Measurements from ENCODE around the gene PCGF1. TPM values are rescaled to one million over a fixed set of nuclear protein-coding genes. Genes with fewer than 3 reads are reported as not detected.

The PCGF1 gene
- total and polyA plus RNA-seq, 9 of the 15 experiments (the other 6 are each of a cell fraction or from before 2014, with no cell fraction given) = 20.3 to 45.7 (median 29.3) TPM

- in situ Hi-C loops (cut with MboI) (no loop called here), intact Hi-C loops (cut with micrococcal nuclease) (no loop called here)
- no peak overlapping the region for H3K4me3 ChIP-seq
- H3K36me3 ChIP-seq (ENCODE audit: control insufficient read depth, insufficient read depth, low read length) = no peaks in the 10 kb centered on the region
- DNase-seq (ENCODE audit: extremely low read depth in 1 of 4, low spot score in 3 of 4) = no peak
- no peak for ATAC-seq
- TF ChIP-seq ZNF217 (CRISPR knock-in tag; IDR thresholded peaks at IDR 0.05) (no peak), CTCFL (IDR thresholded peaks at IDR 0.05; ENCODE audit: borderline replicate concordance, insufficient read depth, low read depth, low read length, poor library complexity, severe bottlenecking) (no peak), CAMTA2 (CRISPR knock-in tag; conservative IDR thresholded peaks at IDR 0.05) (no peak), MED1 (CRISPR knock-in tag; IDR thresholded peaks at IDR 0.05; ENCODE audit: borderline replicate concordance) (no peak), SAFB (IDR thresholded peaks at IDR 0.05; ENCODE audit: borderline replicate concordance, low read depth, low read length) (no peak), ZNF717 (CRISPR knock-in tag; IDR thresholded peaks at IDR 0.05) (no peak), CBX8 (IDR thresholded peaks at IDR 0.05; ENCODE audit: borderline replicate concordance, extremely low read depth, low read depth, low read length, poor library complexity, severe bottlenecking) (no peak), HMG20B (CRISPR knock-in tag; IDR thresholded peaks at IDR 0.05) (no peak), NFYB (IDR thresholded peaks at IDR 0.05; ENCODE audit: extremely low read depth, insufficient read length) (no peak), PTTG1 (tag; IDR thresholded peaks at IDR 0.05; ENCODE audit: low read depth) (no peak), LCOR (CRISPR knock-in tag; IDR thresholded peaks at IDR 0.05) (no peak), ZBTB34 (CRISPR knock-in tag; IDR thresholded peaks at IDR 0.05) (no peak), HNRNPLL (IDR thresholded peaks at IDR 0.05; ENCODE audit: low read depth, low read length, poor library complexity, severe bottlenecking) (no peak), SNIP1 (IDR thresholded peaks at IDR 0.05; ENCODE audit: low read depth) (no peak), THRB (CRISPR knock-in tag; conservative IDR thresholded peaks at IDR 0.05) (no peak), ATF7 (IDR thresholded peaks at IDR 0.05) (no peak), ETV5 (CRISPR knock-in tag; IDR thresholded peaks at IDR 0.05; ENCODE audit: low read depth) (no peak), MECOM (CRISPR knock-in tag; IDR thresholded peaks at IDR 0.05) (no peak)
- no peaks in the 10 kb centered on the region for H3K9me3 ChIP-seq (replicated peaks; ENCODE audit: control insufficient read depth, insufficient read depth, low read depth, low read length)
- H3K79me2 ChIP-seq (ENCODE audit: control insufficient read depth, insufficient read depth, low read length) = no peaks in the 10 kb centered on the region
- no peak overlapping the region for H2AFZ ChIP-seq (ENCODE audit: low read depth, low read length)
- FAIRE-seq = no peak
- BruUV-seq (replicated peaks) = no TSS peak
- H3K9me1 ChIP-seq (ENCODE audit: control insufficient read depth, insufficient read depth, low read length) = no peaks in the 10 kb centered on the region
- no peak overlapping the region for H3K27ac ChIP-seq (ENCODE audit: extremely low read depth, low read depth, low read length)
- no peak overlapping the region for H3K4me2 ChIP-seq (ENCODE audit: insufficient read depth, low read length)
- H3K4me1 ChIP-seq (replicated peaks in 1 of 2; ENCODE audit: control insufficient read depth in 2 of 2, insufficient read depth in 2 of 2, low read length in 2 of 2) = peaks cover 11 to 27% of the 10 kb centered on the region in 2 experiments; a peak in 4 of 5 replicates
- H4K20me1 ChIP-seq (replicated peaks; ENCODE audit: control insufficient read depth, insufficient read depth, low read length) = no peaks in the 10 kb centered on the region
- POLR2A ChIA-PET = no interaction called here
- CTCF ChIA-PET (ENCODE audit: low intra/inter-chr PET ratio) = no interaction called here
- no peak overlapping the region for H3K9ac ChIP-seq (ENCODE audit: insufficient read depth in 1 of 2, low read depth in 2 of 2, low read length in 2 of 2)
- 85% methylated on average over 29 of the region's 52 CpGs for WGBS (ENCODE audit: insufficient coverage, low coverage, missing lambda C conversion rate)
- H3K27me3 ChIP-seq (ENCODE audit: control insufficient read depth in 2 of 2, insufficient read depth in 2 of 2, low read length in 2 of 2) = no peaks in the 10 kb centered on the region
These were observed 6.3 kb upstream of the PCGF1 start for GRCh38 chr2:74513605-74514367.

Measured in K562 (cell line).